CD4-positive, alpha-beta T cell (primary cell): ENCODE data around the gene FAM124B. TPM values are rescaled to one million over a fixed set of nuclear protein-coding genes. Genes with fewer than 3 reads are reported as not detected.

ENCODE experiments used
- ATAC-seq: fragments of 200-7000 bp; cut with Tn5 transposase; one replicate; pipeline ENCODE4 v1.10.0; 2022; ENCODE audit warnings: mild to moderate bottlenecking; ENCODE audit not compliant: poor library complexity
- CTCF ChIA-PET: fragments of 350-600 bp; sonication (Branson Sonifier 250); formaldehyde crosslinking; loops from one replicate; lab custom pipeline; 2021; ENCODE audit warnings: antibody characterized with exemption, inconsistent platforms; lab: Charles Lee
- POLR2A ChIA-PET: fragments of 350-600 bp; sonication (Branson Sonifier 250); formaldehyde crosslinking; loops from one replicate; lab custom pipeline; 2021; ENCODE audit warnings: antibody characterized with exemption, inconsistent platforms; lab: Charles Lee
- DNase-seq, 14 experiments: peaks; one replicate each; pipeline ENCODE4 v3.0.0-alpha.2; 2013 to 2020; ENCODE audit warnings: mixed read lengths in 2 of 14
- H3K27ac ChIP-seq, 2 donors: one replicate each; pipeline versions ENCODE4 v1.5.1 to v1.7.0; 2013; ENCODE audit warnings: low read length in 2 of 2, low read depth in 1 of 2, mild to moderate bottlenecking in 1 of 2
- H3K27me3 ChIP-seq, 2 experiments: 1 replicate in 1 of 2; 2 replicates in 1 of 2; pipeline versions ENCODE4 v1.6.1 to v1.7.0; 2013; ENCODE audit warnings: low read length in 2 of 2, control low read depth in 1 of 2, mild to moderate bottlenecking in 1 of 2, moderate library complexity in 1 of 2; ENCODE audit not compliant: insufficient read depth in 2 of 2, control insufficient read depth in 1 of 2
- H3K36me3 ChIP-seq: one replicate; pipeline ENCODE4 v1.6.1; 2013; ENCODE audit warnings: low read length, control low read depth; ENCODE audit not compliant: insufficient read depth
- H3K4me1 ChIP-seq: one replicate; pipeline ENCODE4 v1.6.1; 2013; ENCODE audit warnings: low read length, control low read depth; ENCODE audit not compliant: insufficient read depth
- H3K4me3 ChIP-seq: one replicate; pipeline ENCODE4 v1.5.1; 2013; ENCODE audit warnings: mild to moderate bottlenecking, low read length, moderate library complexity
- H3K9me3 ChIP-seq, 2 experiments: 1 replicate in 1 of 2; 2 replicates in 1 of 2; pipeline versions ENCODE4 v1.6.1 to v1.7.0; 2013; ENCODE audit warnings: low read length in 2 of 2, mild to moderate bottlenecking in 2 of 2, control low read depth in 1 of 2, moderate library complexity in 1 of 2; ENCODE audit not compliant: control insufficient read depth in 1 of 2, insufficient read depth in 1 of 2
- H3K27ac Mint-ChIP-seq: one replicate; pipeline ENCODE4 v1.8.0; 2020; ENCODE audit warnings: mixed read lengths
- H3K27me3 Mint-ChIP-seq: one replicate; pipeline ENCODE4 v1.8.0; 2021; ENCODE audit warnings: mixed read lengths
- H3K36me3 Mint-ChIP-seq: one replicate; pipeline ENCODE4 v1.8.0; 2021; ENCODE audit warnings: low read depth, mixed read lengths
- H3K4me1 Mint-ChIP-seq: one replicate; pipeline ENCODE4 v1.8.0; 2021; ENCODE audit warnings: low read depth, mixed read lengths
- H3K4me3 Mint-ChIP-seq: one replicate; pipeline ENCODE4 v1.8.0; 2020; ENCODE audit warnings: mild to moderate bottlenecking, mixed read lengths
- H3K9me3 Mint-ChIP-seq: one replicate; pipeline ENCODE4 v1.8.0; 2020; ENCODE audit warnings: mixed read lengths
- intact Hi-C, 2 experiments: fragments of 100-400 bp; cut with DNase I in 1 of 2; cut with micrococcal nuclease in 1 of 2; formaldehyde crosslinking; loops; one replicate each; pipeline versions ENCODE4 v1.15.1 to v1.9.0; 2023 to 2025; cut with DNase I, micrococcal nuclease
- total RNA-seq, 174 experiments: library from RNA in 2 of 174; stranded (reverse) in 2 of 174; gene quantifications; one replicate each; pipeline ENCODE4 v1.2.3 and lab custom pipeline; 2021 to 2026
- TF ChIP-seq, protein P1 (sequence below): fragments of 200-600 bp; IDR thresholded peaks from one replicate; pipeline ENCODE4 v1.8.0; 2022; ENCODE audit warnings: antibody characterized with exemption, mild to moderate bottlenecking

Gene FAM124B
- total RNA-seq, 2 experiments from 2014 or later, result 1.1 to 1.3 TPM

- no peak overlapping the region for H3K27ac ChIP-seq
- Mint-ChIP-seq H3K27me3 (no peaks in the 10 kb centered on the region), H3K9me3 (no peaks in the 10 kb centered on the region), H3K36me3 (no peaks in the 10 kb centered on the region), H3K4me1 (no peaks in the 10 kb centered on the region), H3K27ac (no peak overlapping the region), H3K4me3 (no peak overlapping the region)
- no peaks in the 10 kb centered on the region for H3K27me3 ChIP-seq
- peak in 4 of 14 experiments; percentile 19 to 64 (median 46) for DNase-seq
- no peak for ATAC-seq
- intact Hi-C loops, result loop anchor here (1.0 to 5.0 kb wide), 3 partner anchors 398 to 1397 kb away; no protein-coding TSS in a partner anchor
- ChIA-PET CTCF (interaction anchor here (1.0 to 1.3 kb wide), 4 partner anchors 10 to 398 kb away, joined by 3 to 5 read pairs (median 3); no protein-coding TSS in a partner anchor), POLR2A (no interaction called here)
- H3K4me3 ChIP-seq, result no peak overlapping the region
- H3K9me3 ChIP-seq, result no peaks in the 10 kb centered on the region
- no peaks in the 10 kb centered on the region for H3K36me3 ChIP-seq
- H3K4me1 ChIP-seq, result peaks cover 4% of the 10 kb centered on the region
- TF ChIP-seq, protein P1, sequence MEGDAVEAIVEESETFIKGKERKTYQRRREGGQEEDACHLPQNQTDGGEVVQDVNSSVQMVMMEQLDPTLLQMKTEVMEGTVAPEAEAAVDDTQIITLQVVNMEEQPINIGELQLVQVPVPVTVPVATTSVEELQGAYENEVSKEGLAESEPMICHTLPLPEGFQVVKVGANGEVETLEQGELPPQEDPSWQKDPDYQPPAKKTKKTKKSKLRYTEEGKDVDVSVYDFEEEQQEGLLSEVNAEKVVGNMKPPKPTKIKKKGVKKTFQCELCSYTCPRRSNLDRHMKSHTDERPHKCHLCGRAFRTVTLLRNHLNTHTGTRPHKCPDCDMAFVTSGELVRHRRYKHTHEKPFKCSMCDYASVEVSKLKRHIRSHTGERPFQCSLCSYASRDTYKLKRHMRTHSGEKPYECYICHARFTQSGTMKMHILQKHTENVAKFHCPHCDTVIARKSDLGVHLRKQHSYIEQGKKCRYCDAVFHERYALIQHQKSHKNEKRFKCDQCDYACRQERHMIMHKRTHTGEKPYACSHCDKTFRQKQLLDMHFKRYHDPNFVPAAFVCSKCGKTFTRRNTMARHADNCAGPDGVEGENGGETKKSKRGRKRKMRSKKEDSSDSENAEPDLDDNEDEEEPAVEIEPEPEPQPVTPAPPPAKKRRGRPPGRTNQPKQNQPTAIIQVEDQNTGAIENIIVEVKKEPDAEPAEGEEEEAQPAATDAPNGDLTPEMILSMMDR, result peak; percentile 75
These were observed 32.8 kb downstream of the FAM124B start for GRCh38 chr2:224369028-224369632.

DNA sequence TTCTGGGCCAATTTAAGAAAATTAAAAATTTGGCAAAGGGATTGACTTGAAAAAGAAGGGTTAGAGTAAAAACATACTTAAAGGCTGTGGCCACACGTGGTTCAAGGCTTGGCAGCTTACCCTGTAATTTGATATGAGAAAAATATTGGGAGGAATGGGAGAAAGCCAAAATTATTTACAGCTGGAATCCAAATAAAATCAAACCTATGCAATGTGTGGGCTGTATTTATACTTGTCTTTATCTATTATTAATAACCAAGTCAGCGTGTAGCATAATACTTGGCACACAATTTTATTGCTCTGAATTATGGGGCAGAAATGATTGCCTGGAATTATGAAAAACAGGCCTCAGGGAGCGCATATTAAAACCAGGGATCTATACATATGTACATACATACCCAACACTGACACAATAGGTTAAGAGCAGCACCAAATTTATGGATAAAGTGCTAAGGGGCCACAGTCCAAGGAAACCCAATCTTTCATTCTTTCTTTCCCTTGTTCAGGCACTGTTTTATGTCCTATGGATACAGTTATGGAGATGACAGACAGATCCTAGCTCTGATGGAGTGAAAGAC is 35.6 kb downstream of the FAM124B start:
- no peaks in the 10 kb centered on the region for H3K9me3 Mint-ChIP-seq
- H3K27ac Mint-ChIP-seq, result no peak overlapping the region
- Histone ChIP-seq H3K27me3 (no peaks in the 10 kb centered on the region), H3K36me3 (no peaks in the 10 kb centered on the region), H3K9me3 (no peaks in the 10 kb centered on the region), H3K27ac (no peak overlapping the region), H3K4me3 (no peak overlapping the region), H3K4me1 (peaks cover 4% of the 10 kb centered on the region)
- intact Hi-C loops, result loop anchor here in 1 of 2 experiments (5.0 kb wide), 1 partner anchor 1394 kb away; no protein-coding TSS in a partner anchor
- TF ChIP-seq, protein P1, result no peak
- H3K4me1 Mint-ChIP-seq, result no peaks in the 10 kb centered on the region
- no peaks in the 10 kb centered on the region for H3K27me3 Mint-ChIP-seq
- ChIA-PET CTCF (no interaction called here), POLR2A (no interaction called here)
- no peak overlapping the region for H3K4me3 Mint-ChIP-seq
- no peaks in the 10 kb centered on the region for H3K36me3 Mint-ChIP-seq
- ATAC-seq (no peak), DNase-seq (no peak)

DNA sequence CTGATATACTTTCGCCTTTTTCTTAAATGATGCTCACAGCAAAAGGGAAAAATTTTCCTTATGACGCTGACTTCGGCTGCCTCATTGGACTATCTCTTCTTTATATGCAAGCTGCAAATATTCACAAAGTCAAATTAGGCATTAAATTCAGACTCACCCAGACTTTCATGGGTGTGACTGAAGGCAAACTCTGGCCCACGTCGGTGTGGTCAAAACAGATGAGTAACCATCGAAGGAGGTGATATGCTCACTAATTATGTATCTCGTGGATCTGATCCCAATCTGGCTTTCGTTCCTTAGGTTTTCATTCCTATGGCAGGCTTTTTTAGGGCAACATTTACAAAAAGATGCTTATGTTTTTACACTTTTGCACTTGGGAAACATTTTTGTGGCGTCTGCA is 36.6 kb downstream of the FAM124B start:
- ChIA-PET CTCF (no interaction called here), POLR2A (no interaction called here)
- Mint-ChIP-seq H3K36me3 (no peaks in the 10 kb centered on the region), H3K9me3 (no peaks in the 10 kb centered on the region), H3K27me3 (no peaks in the 10 kb centered on the region), H3K4me3 (no peak overlapping the region), H3K27ac (no peak overlapping the region), H3K4me1 (no peaks in the 10 kb centered on the region)
- TF ChIP-seq, protein P1, result no peak
- no peaks in the 10 kb centered on the region for H3K36me3 ChIP-seq
- H3K4me1 ChIP-seq, result peaks cover 4% of the 10 kb centered on the region
- H3K9me3 ChIP-seq, result no peaks in the 10 kb centered on the region
- no peak for DNase-seq
- no peak overlapping the region for H3K27ac ChIP-seq
- no peak for ATAC-seq
- no peak overlapping the region for H3K4me3 ChIP-seq
- intact Hi-C loops, result loop anchor here in 1 of 2 experiments (5.0 kb wide), 1 partner anchor 1393 kb away; no protein-coding TSS in a partner anchor
- H3K27me3 ChIP-seq, result no peaks in the 10 kb centered on the region
